Natural killer cell (primary cell): ENCODE measurements around the gene DNLZ. TPM values are rescaled to one million over a fixed set of nuclear protein-coding genes. Genes with fewer than 3 reads are reported as not detected.

Source experiments
- ATAC-seq, 3 donors: fragments of 150-1000 bp in 2 of 3; fragments of 200-7000 bp in 1 of 3; cut with Tn5 transposase; 1 replicate in 1 of 3; 2 replicates in 2 of 3; pipeline ENCODE4 v1.10.0; 2021; ENCODE audit warnings: mild to moderate bottlenecking in 2 of 3, moderate library complexity in 2 of 3
- DNase-seq, 2 donors: peaks; one replicate each; pipeline versions ENCODE4 v3.0.0 to v3.0.0-alpha.2; 2013 to 2021; ENCODE audit warnings: mixed read lengths in 1 of 2
- H3K27ac ChIP-seq: one replicate; pipeline ENCODE4 v1.5.1; 2013; ENCODE audit warnings: mild to moderate bottlenecking, low read length
- H3K27me3 ChIP-seq: one replicate; pipeline ENCODE4 v1.6.1; 2013; ENCODE audit warnings: low read length; ENCODE audit not compliant: control insufficient read depth, insufficient read depth
- H3K36me3 ChIP-seq: one replicate; pipeline ENCODE4 v1.6.1; 2013; ENCODE audit warnings: low read length; ENCODE audit not compliant: control insufficient read depth, insufficient read depth
- H3K4me1 ChIP-seq: one replicate; pipeline ENCODE4 v1.6.1; 2013; ENCODE audit warnings: low read length; ENCODE audit not compliant: control insufficient read depth, insufficient read depth
- H3K4me3 ChIP-seq: one replicate; pipeline ENCODE4 v1.5.1; 2013; ENCODE audit warnings: low read length
- H3K9me3 ChIP-seq: one replicate; pipeline ENCODE4 v1.6.1; 2013; ENCODE audit warnings: low read length; ENCODE audit not compliant: control insufficient read depth, insufficient read depth
- H3K27ac Mint-ChIP-seq, 2 donors: one replicate each; pipeline ENCODE4 v1.8.0; 2022; ENCODE audit warnings: mild to moderate bottlenecking in 2 of 2, mixed read lengths in 2 of 2, moderate library complexity in 1 of 2
- H3K27me3 Mint-ChIP-seq, 2 donors: one replicate each; pipeline ENCODE4 v1.8.0; 2022; ENCODE audit warnings: low read depth in 2 of 2, mixed read lengths in 2 of 2
- H3K36me3 Mint-ChIP-seq: one replicate; pipeline ENCODE4 v1.8.0; 2022; ENCODE audit warnings: mixed read lengths
- H3K4me1 Mint-ChIP-seq, 2 donors: one replicate each; pipeline ENCODE4 v1.8.0; 2022; ENCODE audit warnings: mixed read lengths in 2 of 2
- H3K4me3 Mint-ChIP-seq: one replicate; pipeline ENCODE4 v1.8.0; 2022; ENCODE audit warnings: mild to moderate bottlenecking, moderate library complexity, mixed read lengths
- H3K9me3 Mint-ChIP-seq, 2 donors: one replicate each; pipeline ENCODE4 v1.8.0; 2022; ENCODE audit warnings: mixed read lengths in 2 of 2
- CTCF ChIP-seq: fragments of 200-600 bp; IDR thresholded peaks from one replicate; pipeline ENCODE4 v1.8.0; 2022; ENCODE audit warnings: antibody characterized with exemption
- WGBS: methylation state at CpG from one replicate; pipeline ENCODE4 v1.1.7; 2013; ENCODE audit warnings: missing lambda C conversion rate; ENCODE audit not compliant: insufficient coverage; 5-methylcytosine and 5-hydroxymethylcytosine counted together
- intact Hi-C: fragments of 100-400 bp; cut with micrococcal nuclease; formaldehyde crosslinking; loops from one replicate; pipeline ENCODE4 v1.14.2; 2022
- total RNA-seq, 4 donors: library from RNA; stranded (reverse); fragments of 120-200 nt in 1 of 4; gene quantifications; one replicate each; pipeline versions ENCODE4 v1.2.3 to v1.2.4, GENCODE V29; 2013 to 2022

Gene DNLZ
- total RNA-seq, 3 donors from 2014 or later (not counting 1 experiment from before 2014, with no cell fraction given) = 24.6 to 34.8 (median 28.9) TPM

GRCh38 chr9:136405481-136405880 is 41.9 kb upstream of the DNLZ start:
- intact Hi-C loops = loop anchor here (10.0 kb wide), 1 partner anchor 91 kb away; no protein-coding TSS in a partner anchor
- Histone ChIP-seq H3K9me3 (no peaks in the 10 kb centered on the region), H3K4me1 (peaks cover 58% of the 10 kb centered on the region), H3K36me3 (peaks cover 23% of the 10 kb centered on the region), H3K4me3 (no peak overlapping the region), H3K27ac (no peak overlapping the region), H3K27me3 (no peaks in the 10 kb centered on the region)
- TF ChIP-seq CTCF = no peak
- no peak for DNase-seq
- no peak for ATAC-seq
- no peak overlapping the region for H3K4me3 Mint-ChIP-seq
- H3K27me3 Mint-ChIP-seq = no peaks in the 10 kb centered on the region
- H3K4me1 Mint-ChIP-seq = peaks cover 22 to 37% of the 10 kb centered on the region in 2 donors
- no peaks in the 10 kb centered on the region for H3K9me3 Mint-ChIP-seq
- H3K36me3 Mint-ChIP-seq = no peaks in the 10 kb centered on the region
- WGBS = 99% methylated on average over 6 of the region's 7 CpGs
- peak overlapping the region; percentile 73 to 86 for H3K27ac Mint-ChIP-seq

GRCh38 chr9:136404801-136405136 is 41.2 kb upstream of the DNLZ start:
- peaks cover 59% of the 10 kb centered on the region for H3K4me1 ChIP-seq
- no peak for ATAC-seq
- H3K36me3 ChIP-seq = peaks cover 23% of the 10 kb centered on the region
- H3K4me3 ChIP-seq = no peak overlapping the region
- intact Hi-C loops = loop anchor here (10.0 kb wide), 1 partner anchor 90 kb away; no protein-coding TSS in a partner anchor
- WGBS = 80% methylated on average over 14 of the region's 14 CpGs
- no peaks in the 10 kb centered on the region for H3K9me3 ChIP-seq
- no peak for DNase-seq
- H3K9me3 Mint-ChIP-seq = no peaks in the 10 kb centered on the region
- H3K27me3 ChIP-seq = no peaks in the 10 kb centered on the region
- TF ChIP-seq CTCF = no peak
- H3K27ac ChIP-seq = peak overlapping the region; percentile 75
- no peak overlapping the region for H3K4me3 Mint-ChIP-seq
- peak overlapping the region; percentile 73 to 86 for H3K27ac Mint-ChIP-seq
- no peaks in the 10 kb centered on the region for H3K36me3 Mint-ChIP-seq
- H3K27me3 Mint-ChIP-seq = no peaks in the 10 kb centered on the region
- H3K4me1 Mint-ChIP-seq = peaks cover 22 to 32% of the 10 kb centered on the region in 2 donors

GRCh38 chr9:136403915-136404800 is 40.6 kb upstream of the DNLZ start:
- Histone ChIP-seq H3K9me3 (no peaks in the 10 kb centered on the region), H3K36me3 (peaks cover 23% of the 10 kb centered on the region), H3K4me3 (no peak overlapping the region), H3K4me1 (peaks cover 57% of the 10 kb centered on the region), H3K27me3 (no peaks in the 10 kb centered on the region), H3K27ac (peak overlapping the region; percentile 75)
- intact Hi-C loops = loop anchor here (10.0 kb wide), 1 partner anchor 89 kb away; no protein-coding TSS in a partner anchor
- no peak for TF ChIP-seq CTCF
- Mint-ChIP-seq H3K9me3 (no peaks in the 10 kb centered on the region), H3K4me1 (peaks cover 24 to 33% of the 10 kb centered on the region in 2 donors), H3K36me3 (no peaks in the 10 kb centered on the region), H3K27ac (peak overlapping the region; percentile 73 to 86), H3K27me3 (no peaks in the 10 kb centered on the region), H3K4me3 (peak overlapping the region; percentile 49)
- DNase-seq (peak in 1 of 2 donors; percentile 76), ATAC-seq (no peak)
- 51% methylated on average over 32 of the region's 32 CpGs for WGBS
